NCI-H2029 (cell line): ENCODE results near the gene DUOX1.

Experiments used
- DNase-seq: peaks from one replicate; lab custom pipeline; 2025; lab: John Stamatoyannopoulos, UW

DUOX1 gene

DNA sequence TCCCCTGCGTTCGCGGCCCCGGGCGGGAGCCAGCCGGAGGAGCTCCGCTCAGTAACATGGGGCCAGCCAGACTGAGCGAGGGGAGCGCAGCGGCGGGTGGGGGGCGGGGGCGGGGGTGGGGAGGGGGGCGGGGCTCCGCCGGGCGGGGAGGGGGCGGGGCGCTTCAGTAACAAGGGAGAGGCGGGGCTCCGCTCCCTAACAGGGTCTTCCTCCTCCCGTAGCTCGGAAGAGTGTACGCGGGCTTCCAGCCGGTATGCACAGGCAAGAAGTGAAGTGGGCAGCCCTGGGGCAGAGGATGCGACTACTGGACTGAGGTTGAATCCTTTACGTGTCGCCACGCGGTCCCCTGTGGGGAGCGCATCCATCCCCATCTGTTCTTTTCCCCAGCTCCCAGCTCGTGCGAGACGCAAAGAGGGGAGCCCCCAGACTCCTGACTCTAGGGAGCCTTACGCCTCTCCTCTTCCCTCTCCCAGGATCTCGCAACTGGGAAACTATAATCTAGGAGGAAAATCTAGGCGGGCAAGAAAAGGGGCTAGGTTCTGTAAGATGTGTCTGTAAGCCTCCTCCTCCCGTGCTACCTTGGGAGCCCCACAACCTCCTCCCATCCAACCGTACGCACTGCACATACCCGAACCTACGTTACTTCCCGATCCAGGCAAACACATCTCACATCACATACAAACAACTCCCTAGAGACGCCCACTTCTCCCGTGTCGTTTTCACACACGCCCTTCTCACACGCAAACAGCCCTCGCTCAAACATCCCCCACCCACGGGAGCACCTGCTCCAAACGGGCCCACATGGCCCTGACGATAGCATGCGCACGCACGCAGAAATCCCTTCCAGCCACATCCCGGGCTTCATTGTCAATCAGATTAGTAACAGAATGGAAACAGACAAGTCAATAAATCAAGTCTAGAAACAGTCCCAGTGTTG, 58.4 kb downstream of the DUOX1 start, which contains the start of gene SHF:
SHF (minus strand) TSS at position 73 of the 937 bp plus-strand sequence; CDS start at position 58, 15 bp downstream.
- no peak for DNase-seq

GRCh38 chr15:45197512-45197911, 67.7 kb downstream of the DUOX1 start:
- DNase-seq: no peak

- DNase-seq: peak; percentile 54
These were observed 68.7 kb downstream of the DUOX1 start for GRCh38 chr15:45198337-45199135.

DNA sequence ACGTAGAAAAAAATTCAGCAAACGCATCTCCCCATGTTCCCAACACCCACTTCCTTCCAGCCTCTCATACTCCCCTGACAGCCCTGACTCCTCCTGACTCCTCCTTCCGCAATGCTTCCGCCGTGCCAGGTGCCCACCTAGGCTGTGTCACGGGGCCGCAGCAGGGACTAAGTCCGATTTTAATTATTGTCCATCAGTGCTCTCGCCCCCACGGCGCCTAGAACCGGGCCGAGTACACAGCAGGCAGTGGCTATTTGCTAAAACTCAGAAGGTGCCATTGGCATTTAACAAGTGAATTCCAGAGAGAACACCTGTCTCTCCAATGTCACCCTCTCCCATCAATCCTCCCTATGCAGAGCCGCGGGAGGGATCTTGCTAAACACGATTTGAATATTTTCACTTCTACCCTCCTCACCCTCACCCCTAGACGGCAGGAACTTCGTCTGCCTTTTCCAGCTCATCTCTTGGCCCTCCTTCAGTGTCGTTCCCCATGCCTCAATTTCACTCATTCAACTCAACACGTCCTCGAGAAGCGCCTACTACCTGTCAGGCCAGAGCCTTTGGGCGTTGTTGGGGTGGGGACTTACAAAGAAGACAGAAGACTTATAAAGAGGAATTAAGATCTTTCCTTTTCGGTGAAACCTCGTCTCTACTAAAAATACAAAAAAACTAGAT, 69.5 kb downstream of the DUOX1 start:
- peak; percentile 14 for DNase-seq

GRCh38 chr15:45200001-45200798, 70.4 kb downstream of the DUOX1 start:
- DNase-seq: peak; percentile 75

DNA sequence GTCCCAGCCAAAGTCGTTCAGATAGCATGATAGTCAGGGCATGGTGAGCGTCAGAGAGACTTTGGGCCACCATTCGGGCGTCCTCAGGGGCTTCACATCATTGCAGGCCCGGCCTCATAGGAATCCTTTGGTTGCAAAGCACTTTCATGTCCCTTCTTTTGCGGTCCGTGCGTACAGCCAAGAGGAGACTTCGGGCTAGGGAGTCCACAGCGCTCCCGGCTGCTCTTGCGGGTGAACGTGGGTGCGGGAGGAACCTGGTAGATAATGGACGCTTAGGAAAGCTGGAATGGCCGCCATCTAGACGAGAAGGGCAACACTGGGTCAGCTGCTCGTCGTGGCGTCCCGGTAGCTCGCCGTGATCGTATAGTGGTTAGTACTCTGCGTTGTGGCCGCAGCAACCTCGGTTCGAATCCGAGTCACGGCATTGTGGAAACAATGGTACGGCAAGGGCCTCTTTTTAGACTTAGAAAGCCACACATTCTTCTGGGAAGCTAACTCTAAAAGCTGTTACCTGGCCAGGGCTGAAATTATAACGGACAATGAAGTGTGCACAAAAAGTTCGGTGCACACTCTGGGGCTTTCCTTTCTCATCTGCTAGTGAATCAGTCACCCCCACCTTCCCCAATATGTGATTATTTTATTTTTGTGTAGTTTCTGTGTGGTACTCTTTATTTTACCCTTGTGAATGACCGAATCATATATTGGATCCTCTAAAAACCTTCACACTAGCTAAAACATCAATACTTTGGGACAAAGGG, 71.2 kb downstream of the DUOX1 start:
- peak; percentile 45 for DNase-seq

- DNase-seq: no peak
These were observed 71.7 kb downstream of the DUOX1 start for GRCh38 chr15:45201557-45201859.

DNA sequence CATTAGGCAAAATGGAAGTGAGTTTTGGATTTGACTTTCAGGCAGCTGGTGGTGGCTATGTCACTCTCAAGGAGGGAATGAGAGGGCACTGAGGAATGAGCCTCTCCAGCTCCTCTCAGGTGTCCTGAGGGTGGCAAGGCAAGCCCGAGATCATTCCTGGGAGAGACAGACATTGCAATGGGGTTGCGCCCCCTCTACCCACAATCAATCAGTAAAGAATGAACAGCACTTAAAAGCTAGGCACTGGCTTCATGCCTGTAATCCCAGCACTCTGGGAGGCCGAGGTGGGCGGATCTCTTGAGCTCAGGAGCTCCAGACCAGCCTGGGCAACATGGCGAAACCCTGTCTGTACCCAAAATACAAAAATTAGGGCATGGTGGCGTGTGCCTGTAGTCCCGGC, 72.1 kb downstream of the DUOX1 start:
- DNase-seq: no peak

DNA sequence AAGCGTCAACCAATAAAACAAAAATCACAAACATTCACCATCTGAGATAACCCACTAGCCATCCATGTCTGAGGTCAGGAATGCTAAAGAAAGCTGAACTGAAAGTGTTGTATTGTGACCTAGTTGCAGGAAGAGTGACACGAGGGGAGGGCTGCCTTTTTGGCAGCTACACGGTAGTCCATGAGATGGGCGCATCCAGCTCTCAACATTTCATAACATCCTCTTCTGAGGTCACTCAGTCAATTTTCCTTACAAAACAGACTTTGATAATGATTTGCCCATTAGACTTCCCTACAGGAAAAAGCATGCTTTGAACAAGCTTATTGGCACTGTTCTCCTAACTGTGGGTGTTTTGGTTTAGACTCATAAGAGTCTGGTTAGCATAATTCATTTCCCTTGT, 73.4 kb downstream of the DUOX1 start:
- no peak for DNase-seq

DNA sequence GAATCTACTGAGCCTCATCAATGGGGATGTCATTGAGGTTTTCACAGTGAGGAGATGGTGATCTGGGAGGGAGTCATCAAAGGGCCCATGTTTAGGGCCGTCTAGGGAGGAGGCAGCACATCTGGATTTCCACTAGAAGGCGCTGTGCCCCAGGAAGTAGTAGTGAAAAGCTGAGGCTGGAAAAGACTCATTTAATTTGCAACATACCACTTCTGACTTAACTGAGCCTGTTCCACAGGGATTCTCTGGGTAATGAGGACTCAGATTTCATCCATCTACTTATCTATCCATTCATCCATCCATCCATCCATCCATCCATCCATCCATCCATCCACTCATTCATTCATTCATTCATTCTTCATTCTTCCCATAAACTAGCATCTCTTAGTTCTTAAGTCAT, 75.4 kb downstream of the DUOX1 start:
- peak; percentile 14 for DNase-seq

DNA sequence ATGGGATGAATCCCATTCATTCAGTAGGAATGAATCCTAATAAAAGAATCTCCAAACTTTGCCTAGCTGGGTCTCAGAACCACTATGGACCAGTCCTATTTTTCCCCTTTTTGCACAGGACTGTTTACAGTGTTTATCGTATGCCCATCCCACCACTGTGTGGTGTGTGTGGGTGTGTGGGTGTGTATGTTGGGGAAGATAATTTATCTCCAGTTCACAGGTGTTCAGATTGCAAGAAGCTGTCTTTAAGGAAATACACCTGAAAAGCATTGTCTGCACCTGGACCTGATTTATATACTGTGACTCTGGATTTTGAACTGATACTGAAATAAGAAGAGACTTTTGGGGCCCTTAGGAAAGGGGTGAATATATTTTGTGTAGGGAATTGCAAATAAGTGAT, 82.7 kb downstream of the DUOX1 start:
- no peak for DNase-seq
